B cell (primary cell): ENCODE data around the gene CTCF. TPM values are rescaled to one million over a fixed set of nuclear protein-coding genes. Genes with fewer than 3 reads are reported as not detected.

Experiments used
- ATAC-seq: fragments of 200-7000 bp; cut with Tn5 transposase; one replicate; pipeline ENCODE4 v1.10.0; 2021; ENCODE audit warnings: low read depth, mild to moderate bottlenecking, moderate number of reproducible peaks, moderate library complexity
- CTCF ChIA-PET: fragments of 350-600 bp; sonication (Branson Sonifier 250); formaldehyde crosslinking; loops from one replicate; lab custom pipeline; 2021; ENCODE audit warnings: antibody characterized with exemption, inconsistent platforms; lab: Charles Lee
- POLR2A ChIA-PET: fragments of 350-600 bp; sonication (Branson Sonifier 250); formaldehyde crosslinking; loops from one replicate; lab custom pipeline; 2021; ENCODE audit warnings: antibody characterized with exemption; lab: Charles Lee
- DNase-seq: peaks from one replicate; pipeline ENCODE4 v3.0.0; 2013
- H2AFZ ChIP-seq: 2 replicates; pipeline ENCODE4 v1.6.1; 2012; ENCODE audit warnings: mild to moderate bottlenecking, low read depth, low read length; ENCODE audit not compliant: insufficient read depth, poor library complexity, severe bottlenecking
- H3K27ac ChIP-seq, 2 donors: 1 replicate in 1 of 2; 2 replicates in 1 of 2; pipeline ENCODE4 v1.5.1; 2012 to 2013; ENCODE audit warnings: low read length in 2 of 2, mild to moderate bottlenecking in 2 of 2, moderate library complexity in 1 of 2
- H3K27me3 ChIP-seq, 4 experiments: fragments of 200-600 bp in 1 of 4; sonication (generic) in 1 of 4; replicated peaks in 1 of 4; 1 replicate in 2 of 4; 2 replicates in 2 of 4; pipeline versions ENCODE4 v1.6.1 to v1.7.0; 2013 to 2016; ENCODE audit warnings: low read length in 3 of 4, mild to moderate bottlenecking in 2 of 4, mixed read lengths in 1 of 4, moderate library complexity in 1 of 4; ENCODE audit not compliant: insufficient read depth in 4 of 4, control insufficient read depth in 3 of 4; ENCODE audit errors: control extremely low read depth in 1 of 4
- H3K36me3 ChIP-seq, 2 experiments: replicated peaks in 1 of 2; 1 replicate in 1 of 2; 2 replicates in 1 of 2; pipeline versions ENCODE4 v1.6.1 to v1.7.1; 2013; ENCODE audit warnings: low read length in 1 of 2; ENCODE audit not compliant: insufficient read depth in 2 of 2, control insufficient read depth in 1 of 2; ENCODE audit errors: control extremely low read depth in 1 of 2, extremely low read depth in 1 of 2
- H3K4me1 ChIP-seq, 2 donors: fragments of 200-600 bp in 1 of 2; sonication (generic) in 1 of 2; 1 replicate in 1 of 2; 2 replicates in 1 of 2; pipeline versions ENCODE4 v1.5.1 to v1.6.1; 2013 to 2017; ENCODE audit warnings: low read length in 2 of 2; ENCODE audit not compliant: control insufficient read depth in 2 of 2, insufficient read depth in 2 of 2
- H3K4me2 ChIP-seq: replicated peaks from 2 replicates; pipeline ENCODE3; 2012; ENCODE audit warnings: mild to moderate bottlenecking, low read depth, low read length; ENCODE audit not compliant: poor library complexity, severe bottlenecking
- H3K4me3 ChIP-seq, 5 experiments: fragments of 200-600 bp in 1 of 5; sonication (generic) in 1 of 5; 1 replicate in 3 of 5; 2 replicates in 2 of 5; pipeline versions ENCODE4 v1.5.1 to v1.7.0; 2011 to 2016; ENCODE audit warnings: low read length in 4 of 5, mild to moderate bottlenecking in 4 of 5, low read depth in 2 of 5, control low read depth in 1 of 5, moderate library complexity in 1 of 5; ENCODE audit not compliant: insufficient read depth in 1 of 5; ENCODE audit errors: control extremely low read depth in 1 of 5, extremely low read depth in 1 of 5
- H3K79me2 ChIP-seq: fragments of 200-600 bp; sonication (generic); one replicate; pipeline ENCODE4 v1.6.0; 2016; ENCODE audit warnings: low read length; ENCODE audit not compliant: control insufficient read depth, insufficient read depth
- H3K9ac ChIP-seq: fragments of 200-600 bp; sonication (generic); 2 replicates; pipeline ENCODE4 v1.6.1; 2017; ENCODE audit warnings: mild to moderate bottlenecking, low read length, moderate library complexity
- H3K9me3 ChIP-seq, 3 donors: one replicate each; pipeline versions ENCODE4 v1.6.1 to v1.7.1; 2013; ENCODE audit warnings: low read length in 2 of 3; ENCODE audit not compliant: control insufficient read depth in 2 of 3, insufficient read depth in 1 of 3; ENCODE audit errors: control extremely low read depth in 1 of 3
- H4K20me1 ChIP-seq: 2 replicates; pipeline ENCODE4 v1.6.0; 2012; ENCODE audit warnings: mild to moderate bottlenecking, low read length; ENCODE audit not compliant: insufficient read depth, control insufficient read depth, poor library complexity, severe bottlenecking
- H3K27ac Mint-ChIP-seq: one replicate; pipeline ENCODE4 v1.8.0; 2021; ENCODE audit warnings: mixed read lengths
- H3K27me3 Mint-ChIP-seq: one replicate; pipeline ENCODE4 v1.8.0; 2021; ENCODE audit warnings: mixed read lengths
- H3K4me1 Mint-ChIP-seq: one replicate; pipeline ENCODE4 v1.8.0; 2021; ENCODE audit warnings: mixed read lengths
- H3K4me3 Mint-ChIP-seq: one replicate; pipeline ENCODE4 v1.8.0; 2021; ENCODE audit warnings: mixed read lengths
- H3K9me3 Mint-ChIP-seq: one replicate; pipeline ENCODE4 v1.8.0; 2022; ENCODE audit warnings: mixed read lengths; ENCODE audit not compliant: insufficient read depth
- EZH2 ChIP-seq: IDR thresholded peaks from 2 replicates; pipeline ENCODE4 v1.6.1; 2012; ENCODE audit warnings: borderline replicate concordance, low read depth, mild to moderate bottlenecking, moderate library complexity, low read length; ENCODE audit not compliant: insufficient read depth, poor library complexity, severe bottlenecking
- WGBS: methylation state at CpG from one replicate; pipeline ENCODE4 v1.1.5; 2013; ENCODE audit warnings: missing lambda C conversion rate; ENCODE audit not compliant: insufficient coverage; 5-methylcytosine and 5-hydroxymethylcytosine counted together
- intact Hi-C: fragments of 100-400 bp; cut with micrococcal nuclease; formaldehyde crosslinking; loops from one replicate; pipeline ENCODE4 v1.10.0; 2022
- polyA plus RNA-seq: library from polyadenylated mRNA; depleted of rRNA; stranded (reverse); fragments of >200 nt; gene quantifications from 2 replicates; pipeline ENCODE4 v1.2.3, GENCODE V29; 2012
- total RNA-seq, 2 donors: library from RNA; stranded (reverse); fragments of 120-200 nt in 1 of 2; gene quantifications; 1 replicate in 1 of 2; 2 replicates in 1 of 2; pipeline versions ENCODE4 v1.2.3 to v1.2.4, GENCODE V29; 2013 to 2022
- TF ChIP-seq, protein P1 (sequence below): fragments of 200-600 bp; IDR thresholded peaks from one replicate; pipeline ENCODE4 v1.8.0; 2022; ENCODE audit warnings: antibody characterized with exemption, mild to moderate bottlenecking

The CTCF gene
- total and polyA plus RNA-seq, 2 donors (not counting 1 experiment from before 2014, with no cell fraction given) = 42.7 to 78.4 TPM

DNA sequence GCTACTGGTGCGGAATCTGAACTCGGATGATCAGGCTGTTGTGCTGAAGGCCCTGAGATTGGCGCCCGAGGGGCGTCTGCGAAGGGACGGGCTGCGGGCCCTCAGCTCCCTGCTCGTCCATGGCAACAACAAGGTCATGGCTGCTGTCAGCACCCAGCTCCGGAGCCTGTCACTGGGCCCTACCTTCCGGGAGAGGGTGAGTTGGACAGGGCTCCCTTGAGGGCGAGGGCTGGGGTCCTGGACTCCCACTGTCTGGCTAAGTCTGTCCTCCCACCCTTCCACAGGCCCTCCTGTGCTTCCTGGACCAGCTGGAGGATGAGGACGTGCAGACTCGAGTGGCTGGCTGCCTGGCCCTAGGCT, 16.7 kb upstream of the CTCF start:
- H3K4me1 Mint-ChIP-seq = peaks cover 87% of the 10 kb centered on the region
- Histone ChIP-seq H3K27me3 (no peaks in the 10 kb centered on the region), H3K9ac (no peak overlapping the region), H2AFZ (no peak overlapping the region), H3K4me2 (no peak overlapping the region), H4K20me1 (peaks cover 51% of the 10 kb centered on the region), H3K9me3 (peaks cover 0 to 3% (median 0%) of the 10 kb centered on the region in 3 donors), H3K36me3 (peaks cover 3 to 71% of the 10 kb centered on the region in 2 experiments), H3K4me3 (no peak overlapping the region), H3K79me2 (peaks cover 8% of the 10 kb centered on the region), H3K4me1 (peaks cover 77 to 91% of the 10 kb centered on the region in 2 donors), H3K27ac (peak overlapping the region in 1 of 2 donors; percentile 28)
- ChIA-PET POLR2A (interaction anchor here (0.6 to 7.3 kb wide), 6 partner anchors 8 to 261 kb away, joined by 3 to 166 read pairs (median 27); partner anchors contain the start of genes CARMIL2, CTCF and RIPOR1), CTCF (interaction anchor here (0.8 to 13.5 kb wide), 13 partner anchors 9 to 122 kb away, joined by 4 to 407 read pairs (median 7); partner anchors contain the start of genes ATP6V0D1, CARMIL2, CTCF and RIPOR1)
- WGBS = 89% methylated on average over 13 of the region's 14 CpGs
- H3K9me3 Mint-ChIP-seq = no peaks in the 10 kb centered on the region
- no peak for DNase-seq
- no peak for ATAC-seq
- intact Hi-C loops = loop anchor here (2.0 to 10.0 kb wide), 2 partner anchors 51 to 539 kb away; partner anchors contain the start of gene NFATC3
- peak overlapping the region; percentile 85 for H3K27ac Mint-ChIP-seq
- no peak overlapping the region for H3K4me3 Mint-ChIP-seq
- TF ChIP-seq, protein P1, sequence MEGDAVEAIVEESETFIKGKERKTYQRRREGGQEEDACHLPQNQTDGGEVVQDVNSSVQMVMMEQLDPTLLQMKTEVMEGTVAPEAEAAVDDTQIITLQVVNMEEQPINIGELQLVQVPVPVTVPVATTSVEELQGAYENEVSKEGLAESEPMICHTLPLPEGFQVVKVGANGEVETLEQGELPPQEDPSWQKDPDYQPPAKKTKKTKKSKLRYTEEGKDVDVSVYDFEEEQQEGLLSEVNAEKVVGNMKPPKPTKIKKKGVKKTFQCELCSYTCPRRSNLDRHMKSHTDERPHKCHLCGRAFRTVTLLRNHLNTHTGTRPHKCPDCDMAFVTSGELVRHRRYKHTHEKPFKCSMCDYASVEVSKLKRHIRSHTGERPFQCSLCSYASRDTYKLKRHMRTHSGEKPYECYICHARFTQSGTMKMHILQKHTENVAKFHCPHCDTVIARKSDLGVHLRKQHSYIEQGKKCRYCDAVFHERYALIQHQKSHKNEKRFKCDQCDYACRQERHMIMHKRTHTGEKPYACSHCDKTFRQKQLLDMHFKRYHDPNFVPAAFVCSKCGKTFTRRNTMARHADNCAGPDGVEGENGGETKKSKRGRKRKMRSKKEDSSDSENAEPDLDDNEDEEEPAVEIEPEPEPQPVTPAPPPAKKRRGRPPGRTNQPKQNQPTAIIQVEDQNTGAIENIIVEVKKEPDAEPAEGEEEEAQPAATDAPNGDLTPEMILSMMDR = no peak
- TF ChIP-seq EZH2 = no peak
- no peaks in the 10 kb centered on the region for H3K27me3 Mint-ChIP-seq

GRCh38 chr16:67546091-67546501, 16.2 kb upstream of the CTCF start:
- no peak for ATAC-seq
- Mint-ChIP-seq H3K4me1 (peaks cover 86% of the 10 kb centered on the region), H3K27ac (peak overlapping the region; percentile 98), H3K9me3 (no peaks in the 10 kb centered on the region), H3K4me3 (no peak overlapping the region), H3K27me3 (no peaks in the 10 kb centered on the region)
- no peak for DNase-seq
- Histone ChIP-seq H4K20me1 (peaks cover 47% of the 10 kb centered on the region), H3K4me1 (peaks cover 80 to 91% of the 10 kb centered on the region in 2 donors), H2AFZ (no peak overlapping the region), H3K79me2 (peaks cover 11% of the 10 kb centered on the region), H3K27ac (peak overlapping the region; percentile 91 to 95), H3K9me3 (peaks cover 0 to 3% (median 0%) of the 10 kb centered on the region in 3 donors), H3K4me2 (no peak overlapping the region), H3K36me3 (peaks cover 3 to 66% of the 10 kb centered on the region in 2 experiments), H3K27me3 (no peaks in the 10 kb centered on the region), H3K9ac (no peak overlapping the region), H3K4me3 (no peak overlapping the region)
- intact Hi-C loops = loop anchor here (2.0 to 10.0 kb wide), 2 partner anchors 51 to 539 kb away; partner anchors contain the start of gene NFATC3
- CTCF ChIA-PET = interaction anchor here (1.2 to 13.5 kb wide), 12 partner anchors 8 to 390 kb away, joined by 4 to 407 read pairs (median 18); partner anchors contain the start of genes ATP6V0D1, CARMIL2, CTCF and PSMB10
- POLR2A ChIA-PET = interaction anchor here (0.6 to 7.3 kb wide), 6 partner anchors 8 to 261 kb away, joined by 3 to 166 read pairs (median 38); partner anchors contain the start of genes CARMIL2, CTCF and RIPOR1
- TF ChIP-seq, protein P1 = no peak
- no peak for TF ChIP-seq EZH2
- 46% methylated on average over 2 of the region's 7 CpGs for WGBS
